Astrocyte of the cerebellum (primary cell): Measurements from ENCODE around the gene SH3BP5.

Experiments used
- DNase-seq: peaks from one replicate; pipeline ENCODE4 v3.0.0-alpha.2; 2011; ENCODE audit warnings: low read depth
- H3K4me3 ChIP-seq: 2 replicates; pipeline ENCODE4 v1.5.1; 2011; ENCODE audit warnings: mild to moderate bottlenecking, low read depth, low read length, moderate library complexity
- in situ Hi-C: cut with HindIII; loops from 2 replicates; pipeline ENCODE4 v1.10.0; 2017; ENCODE audit warnings: low sequenced_read_pairs
- TF ChIP-seq, protein P1 (sequence below): IDR thresholded peaks from 2 replicates; pipeline ENCODE4 v1.5.1; 2012; ENCODE audit warnings: low read length, low read depth, moderate library complexity, mild to moderate bottlenecking; ENCODE audit errors: missing control alignments

The SH3BP5 gene, protein sequence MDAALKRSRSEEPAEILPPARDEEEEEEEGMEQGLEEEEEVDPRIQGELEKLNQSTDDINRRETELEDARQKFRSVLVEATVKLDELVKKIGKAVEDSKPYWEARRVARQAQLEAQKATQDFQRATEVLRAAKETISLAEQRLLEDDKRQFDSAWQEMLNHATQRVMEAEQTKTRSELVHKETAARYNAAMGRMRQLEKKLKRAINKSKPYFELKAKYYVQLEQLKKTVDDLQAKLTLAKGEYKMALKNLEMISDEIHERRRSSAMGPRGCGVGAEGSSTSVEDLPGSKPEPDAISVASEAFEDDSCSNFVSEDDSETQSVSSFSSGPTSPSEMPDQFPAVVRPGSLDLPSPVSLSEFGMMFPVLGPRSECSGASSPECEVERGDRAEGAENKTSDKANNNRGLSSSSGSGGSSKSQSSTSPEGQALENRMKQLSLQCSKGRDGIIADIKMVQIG

DNA sequence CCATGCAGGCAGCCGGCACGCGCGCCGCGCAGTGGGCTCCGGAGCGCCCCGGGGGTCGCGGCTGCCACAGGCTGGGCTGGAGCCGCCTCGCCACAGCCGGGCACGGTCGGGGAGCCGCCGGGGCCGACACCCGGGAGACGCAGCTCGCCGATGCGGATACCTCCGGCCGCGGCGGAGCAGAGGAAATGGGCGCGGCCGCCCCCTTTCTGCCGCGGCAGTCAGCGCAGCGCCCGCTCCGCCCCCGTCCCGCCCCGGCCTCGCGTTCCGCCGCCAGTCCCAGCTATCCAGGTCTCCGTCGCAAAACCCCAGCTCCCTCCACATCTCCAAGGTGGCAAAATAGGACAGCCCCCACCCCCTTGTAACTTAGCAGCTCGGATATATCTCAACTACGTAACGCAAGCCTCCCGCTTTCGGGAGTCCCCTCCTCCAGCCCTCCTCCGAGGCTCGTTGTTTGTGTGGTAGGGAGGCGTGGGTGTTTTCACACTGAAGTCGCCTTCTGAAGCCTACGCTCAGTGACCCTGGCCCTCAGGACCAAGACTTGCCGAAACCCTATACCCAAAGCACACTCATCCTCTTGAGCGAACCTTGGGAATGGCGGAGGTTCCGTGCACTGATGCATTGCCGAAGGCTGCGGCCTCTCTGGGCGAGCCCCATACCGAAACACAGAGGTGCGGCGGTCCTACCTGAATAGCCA is at the start of gene SH3BP5:
Gene SH3BP5 (minus strand): TSS at position 182 of the 694 bp plus-strand sequence. CDS start 178 bp downstream, at position 4.
- no peak for DNase-seq
- TF ChIP-seq, protein P1, sequence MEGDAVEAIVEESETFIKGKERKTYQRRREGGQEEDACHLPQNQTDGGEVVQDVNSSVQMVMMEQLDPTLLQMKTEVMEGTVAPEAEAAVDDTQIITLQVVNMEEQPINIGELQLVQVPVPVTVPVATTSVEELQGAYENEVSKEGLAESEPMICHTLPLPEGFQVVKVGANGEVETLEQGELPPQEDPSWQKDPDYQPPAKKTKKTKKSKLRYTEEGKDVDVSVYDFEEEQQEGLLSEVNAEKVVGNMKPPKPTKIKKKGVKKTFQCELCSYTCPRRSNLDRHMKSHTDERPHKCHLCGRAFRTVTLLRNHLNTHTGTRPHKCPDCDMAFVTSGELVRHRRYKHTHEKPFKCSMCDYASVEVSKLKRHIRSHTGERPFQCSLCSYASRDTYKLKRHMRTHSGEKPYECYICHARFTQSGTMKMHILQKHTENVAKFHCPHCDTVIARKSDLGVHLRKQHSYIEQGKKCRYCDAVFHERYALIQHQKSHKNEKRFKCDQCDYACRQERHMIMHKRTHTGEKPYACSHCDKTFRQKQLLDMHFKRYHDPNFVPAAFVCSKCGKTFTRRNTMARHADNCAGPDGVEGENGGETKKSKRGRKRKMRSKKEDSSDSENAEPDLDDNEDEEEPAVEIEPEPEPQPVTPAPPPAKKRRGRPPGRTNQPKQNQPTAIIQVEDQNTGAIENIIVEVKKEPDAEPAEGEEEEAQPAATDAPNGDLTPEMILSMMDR = peak; percentile 57
- in situ Hi-C loops = no loop called here
- H3K4me3 ChIP-seq = peak within 1 kb of the TSS; percentile 71

DNA sequence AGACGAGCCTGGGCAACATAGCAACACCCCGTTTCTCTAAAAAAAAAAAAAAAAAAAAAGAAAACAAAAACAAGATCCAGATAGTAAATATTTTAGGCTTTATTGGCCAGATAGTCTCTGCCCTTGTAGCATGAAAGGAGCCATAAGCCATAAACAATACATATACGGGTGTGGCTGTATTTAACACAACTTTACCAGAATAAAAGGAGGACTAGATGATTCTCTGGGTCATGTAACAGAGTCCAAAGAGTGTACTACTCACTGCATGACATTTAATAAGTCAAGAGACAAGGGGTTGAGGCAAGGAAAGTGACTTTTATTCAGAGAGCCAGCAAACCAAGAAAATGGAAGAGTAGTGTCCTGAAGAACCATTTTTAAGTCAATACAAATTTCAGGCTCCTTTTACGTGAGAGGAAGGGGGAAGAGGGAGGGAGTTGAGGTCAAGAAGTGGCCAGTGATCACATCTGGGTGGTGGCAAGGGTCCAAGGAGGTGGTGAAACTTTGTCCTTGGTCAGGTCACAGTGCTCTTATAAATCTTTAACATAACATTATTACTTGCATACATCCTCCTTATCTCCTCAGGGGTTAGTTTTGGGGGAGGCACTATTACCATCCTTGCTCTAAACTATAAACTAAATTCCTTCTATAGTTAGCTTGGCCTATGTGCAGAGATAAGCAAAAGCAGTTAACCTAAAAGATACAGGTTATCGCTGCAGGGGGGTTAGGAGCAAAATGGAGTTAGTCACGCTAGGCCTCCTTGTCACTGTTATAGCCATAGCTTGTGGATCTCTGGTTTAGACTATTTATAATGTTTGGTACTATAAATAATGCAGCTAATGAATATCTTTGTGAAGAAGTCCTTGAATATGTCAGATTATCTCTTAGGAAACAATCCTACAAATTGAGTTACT is 48.8 kb upstream of the SH3BP5 start:
- in situ Hi-C loops = no loop called here
- no peak for DNase-seq
- H3K4me3 ChIP-seq = no peak overlapping the region
- TF ChIP-seq, protein P1 = no peak

DNA sequence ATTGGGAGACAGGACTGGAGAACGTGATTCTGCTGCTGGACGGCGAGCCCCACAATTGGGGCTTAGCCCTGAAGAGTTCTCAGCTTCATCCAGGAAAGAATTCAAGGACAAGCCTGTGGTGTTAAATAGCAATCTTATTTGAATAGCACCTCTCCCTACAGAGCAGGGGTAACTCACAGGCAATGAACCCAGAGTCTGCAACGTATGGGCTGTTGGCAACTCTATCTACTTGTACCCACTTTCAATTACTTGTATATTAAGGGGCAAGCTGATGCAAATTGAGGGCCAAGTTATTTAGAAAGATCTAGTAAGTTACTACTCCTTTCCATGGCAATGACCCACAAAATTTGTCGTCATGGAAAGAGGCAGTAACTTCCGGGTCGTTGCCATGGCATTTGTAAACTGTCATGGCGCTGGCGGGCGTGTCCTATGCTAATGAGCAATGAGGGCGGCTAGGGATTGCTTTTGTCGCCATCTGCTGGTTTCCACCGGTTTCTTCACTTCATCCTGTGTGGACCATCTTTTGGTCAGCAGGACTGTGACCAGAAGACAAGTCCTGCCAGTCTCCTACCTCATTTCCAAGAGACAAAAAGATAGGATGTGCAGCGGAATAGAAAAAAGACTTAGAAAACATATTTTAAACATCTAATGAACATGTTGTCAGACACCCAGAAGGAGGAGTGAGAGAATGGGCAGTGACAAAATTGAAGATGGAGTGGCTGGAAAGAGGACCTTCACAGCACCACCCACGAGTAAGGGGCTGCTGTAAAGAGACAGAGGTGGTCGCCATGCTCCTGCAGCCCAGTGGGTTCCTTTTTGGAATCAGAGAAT is 45.8 kb upstream of the SH3BP5 start:
- DNase-seq = peak; percentile 92
- in situ Hi-C loops = no loop called here
- no peak overlapping the region for H3K4me3 ChIP-seq
- TF ChIP-seq, protein P1 = peak; percentile 89

DNA sequence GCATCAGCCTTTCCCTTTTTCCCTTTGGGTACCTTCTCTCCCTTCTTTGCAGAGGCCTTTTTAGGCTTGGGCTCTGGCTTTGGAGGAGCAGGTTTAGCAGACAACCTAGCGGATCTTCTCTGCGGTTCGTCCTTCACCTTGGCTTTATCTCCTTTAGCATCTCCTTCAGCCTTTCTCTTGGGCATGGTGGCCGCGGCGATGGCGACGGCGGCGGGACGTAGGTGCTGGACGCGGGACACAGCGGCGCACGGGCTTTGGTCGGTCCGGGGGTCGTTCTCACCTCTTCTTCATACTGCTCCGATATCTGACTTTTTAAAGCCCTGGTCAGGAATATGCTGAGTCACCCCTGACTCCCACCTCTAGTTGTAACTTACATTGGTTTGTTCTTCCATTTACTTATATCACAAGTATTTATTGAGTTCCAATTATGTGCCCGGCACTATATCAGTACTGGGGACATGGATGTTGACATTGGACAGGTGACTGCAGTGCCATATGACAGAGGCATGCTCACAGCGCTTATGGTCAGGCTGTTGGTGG is 43.1 kb upstream of the SH3BP5 start:
- TF ChIP-seq, protein P1 = no peak
- in situ Hi-C loops = no loop called here
- DNase-seq = no peak
- H3K4me3 ChIP-seq = no peak overlapping the region

DNA sequence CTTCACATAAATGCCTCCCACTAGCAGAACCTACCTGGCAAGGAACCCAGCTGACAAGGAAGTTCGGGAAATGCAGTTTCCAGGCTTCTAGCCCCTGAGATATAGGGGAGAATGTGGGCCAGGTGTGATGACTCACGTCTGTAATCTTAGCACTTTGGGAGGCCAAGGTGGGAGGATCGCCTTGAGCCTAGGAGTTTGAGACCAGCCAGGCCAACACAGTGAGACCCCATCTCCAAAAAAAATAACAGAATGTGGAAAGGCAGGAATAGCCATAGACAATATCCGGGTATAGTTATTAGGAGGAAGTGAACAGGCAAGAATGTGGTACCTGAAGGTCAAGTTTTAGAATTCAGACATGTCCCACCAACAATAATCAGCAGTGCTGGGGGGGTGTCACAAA is 40.5 kb upstream of the SH3BP5 start:
- no peak overlapping the region for H3K4me3 ChIP-seq
- TF ChIP-seq, protein P1 = no peak
- DNase-seq = no peak
- in situ Hi-C loops = loop anchor here (5.0 kb wide), 1 partner anchor 106 kb away; no protein-coding TSS in a partner anchor
